Stimulated activated CD8-positive, alpha-beta memory T cell treated with anti-CD3 and anti-CD28 coated beads, Interleukin-15, amount 100 ng/mL, for 48 hours (primary cell): ENCODE measurements around the gene SLC8B1.
"Not testable (repeated sequence)": the region's sequence is repeated elsewhere in the genome, so short reads cannot be mapped to it uniquely, and the experiment has no call there.

Source experiments
- DNase-seq, 2 donors: peaks; one replicate each; pipeline ENCODE4 v3.0.0-alpha.2; 2020; ENCODE audit warnings: low read depth in 2 of 2

SLC8B1 gene

DNA sequence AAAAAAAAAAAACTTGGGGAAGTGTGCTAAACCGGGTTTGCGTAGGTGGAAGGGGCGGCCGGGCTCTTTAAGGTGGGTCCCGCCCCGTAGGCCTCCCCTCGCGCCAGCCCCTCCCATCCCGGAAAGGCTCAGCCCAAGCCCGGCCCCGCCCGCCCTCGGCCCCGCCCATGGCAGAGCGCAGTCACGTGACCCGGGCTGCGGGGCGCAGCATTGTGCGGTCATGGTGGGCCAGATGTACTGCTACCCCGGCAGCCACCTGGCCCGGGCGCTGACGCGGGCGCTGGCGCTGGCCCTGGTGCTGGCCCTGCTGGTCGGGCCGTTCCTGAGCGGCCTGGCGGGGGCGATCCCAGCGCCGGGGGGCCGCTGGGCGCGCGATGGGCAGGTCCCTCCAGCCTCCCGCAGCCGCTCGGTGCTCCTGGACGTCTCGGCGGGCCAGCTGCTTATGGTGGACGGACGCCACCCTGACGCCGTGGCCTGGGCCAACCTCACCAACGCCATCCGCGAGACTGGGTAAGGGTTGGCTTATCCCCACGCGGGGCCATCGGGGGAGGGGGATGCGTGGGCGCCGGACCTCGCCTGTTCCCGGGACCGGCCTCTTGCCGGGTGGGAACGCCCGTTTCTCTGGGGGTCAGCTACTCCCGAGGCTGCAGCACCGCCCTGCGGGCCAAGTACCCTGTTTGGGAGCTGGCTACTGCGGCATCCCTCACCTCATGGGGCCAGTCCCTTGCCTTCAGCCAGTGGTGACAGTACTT is 23.6 kb upstream of the SLC8B1 start, which contains the start of gene PLBD2:
PLBD2 (plus strand) TSS at position 207 of the 752 bp plus-strand sequence; CDS start at position 221, 14 bp downstream.
- peak; percentile 89 to 90 for DNase-seq

DNA sequence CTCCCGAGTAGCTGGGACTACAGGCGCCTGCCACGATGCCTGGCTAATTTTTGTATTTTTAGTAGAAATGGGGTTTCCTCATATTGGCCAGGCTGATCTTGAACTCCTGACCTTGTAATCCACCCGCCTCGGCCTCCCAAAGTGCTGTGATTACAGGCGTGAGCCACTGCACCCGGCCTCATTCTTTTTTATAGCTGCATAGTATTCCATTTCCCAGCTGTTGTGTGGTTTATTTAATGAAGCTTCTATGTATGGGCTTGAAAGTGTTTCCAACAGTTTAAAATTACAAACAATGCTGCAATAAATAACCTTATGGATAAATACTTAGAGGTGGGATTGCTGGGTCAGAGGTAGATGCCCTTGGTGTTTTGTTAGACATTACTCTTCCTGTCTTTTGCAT is 19.3 kb upstream of the SLC8B1 start:
- not testable (repeated sequence) for DNase-seq

DNA sequence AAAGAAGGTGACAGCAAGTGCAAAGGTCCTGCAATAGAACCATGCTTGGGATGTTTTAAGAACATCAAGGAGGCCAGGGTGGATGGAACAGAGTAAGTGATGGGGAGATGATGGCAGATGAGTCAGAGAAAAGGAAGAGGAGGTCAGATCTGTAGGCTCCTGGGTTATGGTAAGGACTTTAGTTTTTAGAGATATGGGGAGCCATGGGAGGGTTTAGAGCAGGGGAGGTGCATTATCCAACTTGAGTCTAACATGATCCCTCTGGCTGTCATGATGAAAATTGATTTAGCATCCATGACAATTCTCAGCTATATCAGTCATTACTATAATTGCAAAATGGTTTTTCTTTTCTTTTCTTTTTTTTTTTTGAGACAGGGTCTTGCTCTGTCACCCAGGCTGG is 16.2 kb upstream of the SLC8B1 start:
- DNase-seq = no peak

DNA sequence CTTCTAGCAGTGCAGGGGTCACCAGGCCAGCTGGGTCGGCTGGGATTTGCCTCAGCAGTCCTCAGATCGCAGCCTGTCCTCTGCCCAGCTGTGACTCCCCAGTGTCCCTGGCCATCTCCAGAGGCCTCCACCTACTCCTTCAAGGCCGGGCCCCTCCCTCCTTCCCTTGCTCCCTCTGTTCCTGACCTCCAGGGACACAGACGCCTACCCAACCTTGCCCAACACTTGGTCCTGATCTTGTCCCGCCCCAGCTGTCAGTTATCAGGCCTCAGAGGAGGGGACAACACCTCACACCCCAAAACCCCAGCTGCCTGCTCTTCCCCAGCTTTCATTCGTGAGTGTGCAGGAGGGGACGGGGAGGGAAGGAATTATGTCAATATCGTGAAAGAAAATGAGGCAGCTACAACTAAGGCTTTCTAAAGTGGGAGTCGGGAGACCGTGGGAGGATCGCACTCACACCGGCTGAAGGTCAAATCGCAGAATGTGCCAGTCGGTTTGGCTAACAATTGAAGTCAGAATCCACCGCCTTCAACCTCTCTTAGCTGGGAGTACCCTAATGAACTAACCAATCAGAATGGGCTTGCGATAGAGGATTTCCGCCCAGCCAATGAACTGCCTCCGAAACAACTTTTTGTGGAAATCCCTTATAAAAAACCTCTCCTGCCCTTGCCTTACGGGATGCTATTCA is 14.1 kb upstream of the SLC8B1 start:
- DNase-seq = no peak

DNA sequence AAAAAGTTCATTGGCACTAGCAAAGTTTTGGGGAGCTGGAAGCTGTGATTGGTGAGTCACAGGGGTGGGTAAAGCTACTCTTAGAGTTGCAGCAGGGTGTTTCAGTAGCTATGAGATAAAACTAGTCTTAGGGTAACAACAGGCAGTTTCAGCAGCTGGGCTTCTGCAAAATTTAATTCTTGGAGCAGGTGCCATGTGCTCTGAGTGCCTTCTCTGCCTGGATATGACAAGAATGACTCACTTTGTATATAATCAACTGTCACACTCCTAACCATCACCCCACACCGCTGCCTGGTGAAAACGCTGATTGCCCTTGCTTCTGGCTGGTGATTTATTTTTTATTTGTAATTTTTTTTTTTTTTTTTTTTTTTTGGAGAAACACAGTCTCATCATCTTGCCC is 13.0 kb upstream of the SLC8B1 start:
- no peak for DNase-seq

DNA sequence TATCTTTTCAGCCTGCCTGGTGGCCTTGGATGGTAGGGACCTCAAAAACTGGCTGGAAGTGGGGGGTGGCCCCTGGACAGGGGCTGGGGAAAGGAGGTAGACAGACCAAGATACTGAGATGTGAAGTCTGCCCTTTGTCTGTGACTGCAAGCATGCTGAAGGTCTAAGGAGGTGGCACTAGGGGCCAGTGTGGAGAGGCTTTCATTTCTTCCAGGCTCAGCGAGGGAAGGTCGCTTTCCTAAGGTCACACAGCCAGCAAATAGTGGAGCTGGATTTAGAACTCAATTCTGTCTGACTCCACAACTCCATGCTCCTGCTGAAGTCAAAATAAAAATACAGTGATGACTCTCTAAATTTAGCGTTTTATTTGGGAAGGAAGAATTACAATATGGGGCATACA is 12.2 kb upstream of the SLC8B1 start:
- no peak for DNase-seq

DNA sequence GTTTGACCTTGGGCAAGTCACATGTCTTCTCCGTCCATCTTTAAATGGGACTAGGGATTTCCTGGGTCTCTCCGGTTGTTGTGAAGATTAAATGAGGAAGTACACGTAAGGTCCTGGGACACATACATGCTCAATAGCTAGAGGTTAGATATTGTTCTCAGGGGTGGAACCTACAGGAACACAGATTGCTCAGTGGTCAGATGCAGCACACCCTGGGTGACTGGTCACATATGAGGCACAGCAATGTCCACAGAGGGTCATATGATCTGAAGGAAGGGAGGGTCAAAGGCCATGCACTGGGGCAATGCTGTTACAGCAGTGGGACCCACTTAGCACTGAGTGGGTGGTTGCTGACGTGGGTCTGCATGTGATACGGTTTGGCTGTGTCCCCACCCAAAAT is 11.4 kb upstream of the SLC8B1 start:
- DNase-seq = no peak

DNA sequence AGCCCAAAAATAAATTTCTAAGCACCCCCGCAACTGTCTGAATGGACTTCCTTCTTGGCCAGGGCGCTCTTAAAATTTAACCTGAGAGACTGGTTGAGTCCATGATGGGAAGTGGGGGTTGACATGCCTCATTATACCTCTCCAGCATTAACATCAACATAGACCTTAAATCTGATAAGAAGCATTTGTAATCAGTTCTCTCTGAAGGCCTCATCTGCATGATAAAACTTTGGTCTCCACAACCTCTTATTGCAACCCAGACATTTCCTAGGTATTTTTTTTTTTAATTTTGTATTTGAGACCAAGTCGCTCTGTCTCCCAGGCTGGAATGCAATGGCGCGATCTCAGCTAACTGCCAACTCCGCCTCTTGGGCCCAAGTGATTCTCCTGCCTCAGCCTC is 10.4 kb upstream of the SLC8B1 start:
- no peak for DNase-seq

DNA sequence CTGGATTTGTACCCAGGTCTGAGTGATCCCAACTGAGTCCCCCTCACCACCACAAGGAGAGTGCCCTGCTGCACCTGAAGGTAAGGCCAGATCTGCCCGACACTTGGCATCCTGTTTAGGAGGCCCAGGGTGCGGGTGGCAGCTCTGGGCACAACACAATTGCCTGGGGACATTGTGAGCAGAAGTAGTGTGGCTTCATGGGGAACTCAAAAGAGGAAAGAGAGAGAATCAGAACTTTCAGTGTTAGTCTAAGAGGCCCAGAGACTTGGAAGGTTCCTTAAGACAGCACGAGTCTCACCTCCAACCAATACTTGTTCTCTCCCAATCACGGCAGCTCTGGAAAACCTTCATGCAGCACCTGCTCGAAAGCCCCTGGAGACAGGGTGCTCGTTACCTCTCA is 6.6 kb upstream of the SLC8B1 start:
- no peak for DNase-seq

DNA sequence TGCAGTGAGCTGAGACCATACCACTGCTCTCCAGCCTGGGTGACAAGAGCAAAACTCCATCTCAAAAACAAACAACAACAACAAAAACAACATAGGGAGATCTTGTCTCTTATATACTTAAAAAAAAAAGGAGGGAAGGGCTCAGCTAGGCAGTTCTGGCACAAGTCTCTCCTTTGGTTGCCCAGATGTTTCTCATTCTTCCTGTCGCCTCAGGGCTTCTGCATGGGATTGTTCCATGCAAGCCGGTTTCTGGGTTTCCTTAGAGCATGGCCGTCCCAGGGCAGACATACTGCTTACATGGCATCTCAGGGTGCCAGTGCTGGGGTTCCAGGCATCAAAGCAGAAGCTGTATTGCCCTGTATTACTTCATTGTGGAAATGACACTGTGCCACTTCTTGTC is 5.2 kb upstream of the SLC8B1 start:
- DNase-seq = no peak

DNA sequence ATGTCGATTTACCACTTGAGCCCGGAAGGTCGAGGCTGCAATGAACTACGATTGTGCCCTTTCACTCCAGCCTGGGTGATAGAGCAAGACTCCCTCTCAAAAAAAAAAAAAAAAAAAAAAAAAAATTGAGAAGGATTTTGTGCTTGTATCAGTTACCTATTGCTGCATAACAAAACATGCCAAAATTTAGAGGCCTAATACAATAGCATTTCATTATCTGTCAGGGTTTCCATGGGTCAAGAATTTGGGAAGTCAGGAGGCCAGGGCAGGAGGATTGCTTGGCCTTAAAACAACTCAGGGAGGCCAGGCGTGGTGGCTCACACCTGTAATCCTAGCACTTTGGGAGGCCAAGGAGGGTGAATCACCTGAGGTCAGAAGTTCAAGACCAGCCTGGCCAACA is 4.6 kb upstream of the SLC8B1 start:
- no peak for DNase-seq

DNA sequence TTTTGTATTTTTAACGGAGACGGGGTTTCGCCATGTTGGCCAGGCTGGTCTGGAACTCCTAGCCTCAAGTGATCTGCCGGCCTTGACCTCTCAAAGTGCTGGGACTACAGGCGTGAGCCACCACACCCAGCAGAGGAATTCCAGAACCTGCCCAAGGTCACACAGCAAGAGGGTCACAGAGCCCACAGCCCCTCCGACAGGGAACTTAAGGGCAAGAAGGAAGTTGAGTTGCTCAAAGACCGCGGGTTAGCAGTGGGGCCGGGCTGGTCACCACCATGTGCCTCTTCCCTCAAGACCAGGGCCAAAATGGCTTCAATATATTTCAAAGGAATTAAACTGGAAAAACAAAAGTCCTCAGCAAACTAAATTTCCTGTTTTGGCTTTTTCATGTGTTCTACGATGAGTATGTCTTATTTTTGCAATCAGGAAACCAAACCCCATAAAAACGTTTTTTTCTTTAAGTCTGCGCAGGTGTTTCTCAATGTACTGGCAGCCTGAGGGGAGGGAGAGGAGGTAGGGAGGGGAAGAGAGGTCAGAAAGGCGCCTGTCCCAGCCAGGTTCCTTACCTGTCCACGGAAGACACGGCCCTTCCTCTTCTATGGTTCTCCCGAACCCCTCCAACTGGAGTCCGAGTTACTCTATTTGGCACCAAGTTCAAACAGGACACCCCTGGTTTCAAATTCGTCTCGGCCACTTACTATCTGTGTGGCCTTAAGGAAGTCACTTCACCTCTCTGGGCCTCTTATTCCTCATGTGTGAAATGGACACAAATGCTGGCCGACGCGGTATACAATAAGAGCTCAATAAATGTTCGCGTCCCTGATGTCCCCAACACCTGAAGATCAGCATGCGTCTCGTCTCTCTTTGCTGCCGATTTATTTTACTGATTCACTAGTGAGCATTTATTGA is 778 bp downstream of the SLC8B1 start:
- no peak for DNase-seq

DNA sequence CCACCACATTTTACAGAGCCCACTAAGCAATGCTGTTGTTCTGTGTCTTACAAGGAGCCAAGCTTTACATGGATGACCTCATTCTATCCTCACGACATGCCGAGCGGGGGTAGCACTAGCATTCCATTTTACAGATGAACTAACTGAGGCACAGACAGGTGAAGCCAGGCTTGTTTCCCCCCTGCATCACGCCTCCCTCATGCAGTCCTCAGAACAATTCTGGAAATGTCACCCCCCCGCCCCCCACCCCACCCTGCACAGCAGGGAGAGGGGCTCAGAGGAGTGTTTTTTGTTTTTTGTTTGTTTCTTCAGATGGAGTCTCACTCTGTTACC is 1.5 kb downstream of the SLC8B1 start:
- no peak for DNase-seq

DNA sequence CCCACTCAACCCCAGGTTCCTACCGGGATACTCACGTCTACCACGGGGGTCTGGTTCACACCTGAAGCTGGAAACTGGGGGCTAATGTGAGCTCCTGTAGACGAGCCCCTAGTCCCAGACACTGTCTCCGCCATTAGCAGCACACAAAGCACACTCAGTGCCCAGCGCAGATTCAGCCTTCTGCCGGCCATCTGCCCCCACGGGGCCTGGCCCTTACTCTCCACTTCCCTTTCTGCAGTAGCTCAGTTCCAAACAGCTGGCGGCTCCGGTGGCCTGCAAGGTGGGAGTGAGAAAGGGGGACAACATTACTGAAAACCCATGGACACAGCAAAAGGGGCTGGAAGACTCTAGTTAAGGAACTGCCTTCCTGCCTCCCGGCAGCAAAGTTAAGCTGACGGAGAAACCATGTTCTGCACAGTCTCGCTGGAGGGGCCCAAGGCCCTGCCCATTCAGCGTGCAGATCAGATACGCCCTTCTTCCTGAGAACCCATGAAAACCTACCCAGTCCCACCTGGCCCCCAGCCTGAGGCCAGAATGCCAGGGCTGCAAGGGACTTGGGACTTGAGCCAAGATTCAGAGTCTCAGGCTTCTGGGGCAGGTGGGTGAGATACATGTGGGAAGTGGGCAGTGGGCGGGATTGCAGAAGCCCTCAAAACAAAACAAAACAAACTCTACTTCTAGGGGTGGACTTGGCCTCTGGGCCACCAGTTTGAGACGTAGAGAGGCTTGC is 2.1 kb downstream of the SLC8B1 start:
- DNase-seq = no peak

DNA sequence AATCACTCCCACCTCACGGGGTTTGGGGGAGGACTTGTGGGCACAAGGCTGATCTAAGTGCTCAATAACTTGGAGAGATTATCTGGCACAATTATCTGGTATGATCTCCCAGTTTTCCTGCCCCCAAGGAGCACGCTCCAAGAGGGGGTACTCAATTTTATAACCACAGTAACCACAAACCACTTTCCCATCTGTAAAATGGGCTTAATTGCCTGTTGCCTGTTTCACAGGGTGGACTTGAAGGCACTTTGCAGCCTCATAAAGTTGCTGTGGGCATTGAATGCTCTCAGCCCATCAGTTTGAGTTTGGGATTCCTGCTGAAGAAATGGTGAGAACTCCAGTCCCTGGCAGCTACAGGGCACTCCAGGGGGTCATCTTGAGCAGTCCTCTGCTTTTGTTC is 4.4 kb downstream of the SLC8B1 start:
- DNase-seq = no peak

DNA sequence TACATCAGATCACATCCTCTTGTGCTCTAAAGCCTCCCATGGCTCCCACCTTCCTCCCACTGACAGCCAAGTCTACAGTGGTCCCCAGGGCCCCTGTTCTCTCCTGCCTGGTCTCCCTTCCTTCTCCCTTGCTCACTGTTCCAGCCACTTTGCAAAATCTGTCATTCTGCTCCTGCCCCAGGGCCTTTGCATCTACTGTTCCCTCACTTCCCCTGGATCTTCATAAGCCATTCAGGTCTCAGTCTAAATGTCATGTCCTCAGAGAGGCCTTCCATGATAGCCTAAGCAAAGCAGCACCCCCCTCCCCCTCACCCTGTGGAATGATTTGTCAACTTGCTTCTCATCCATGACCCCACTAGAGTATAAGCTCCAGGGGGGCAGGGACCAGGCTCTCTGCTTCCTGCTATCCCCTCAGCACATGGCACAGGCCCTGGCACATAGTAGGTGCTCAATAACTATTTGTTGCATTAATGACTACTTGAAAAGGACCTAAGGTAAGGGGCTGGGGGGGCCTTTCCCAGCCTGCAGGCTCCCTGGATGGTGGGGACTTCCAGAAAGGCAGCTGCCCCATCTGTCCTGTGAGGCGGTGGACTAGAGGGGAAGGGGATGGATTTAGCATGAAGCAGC is 5.0 kb downstream of the SLC8B1 start:
- DNase-seq = no peak

DNA sequence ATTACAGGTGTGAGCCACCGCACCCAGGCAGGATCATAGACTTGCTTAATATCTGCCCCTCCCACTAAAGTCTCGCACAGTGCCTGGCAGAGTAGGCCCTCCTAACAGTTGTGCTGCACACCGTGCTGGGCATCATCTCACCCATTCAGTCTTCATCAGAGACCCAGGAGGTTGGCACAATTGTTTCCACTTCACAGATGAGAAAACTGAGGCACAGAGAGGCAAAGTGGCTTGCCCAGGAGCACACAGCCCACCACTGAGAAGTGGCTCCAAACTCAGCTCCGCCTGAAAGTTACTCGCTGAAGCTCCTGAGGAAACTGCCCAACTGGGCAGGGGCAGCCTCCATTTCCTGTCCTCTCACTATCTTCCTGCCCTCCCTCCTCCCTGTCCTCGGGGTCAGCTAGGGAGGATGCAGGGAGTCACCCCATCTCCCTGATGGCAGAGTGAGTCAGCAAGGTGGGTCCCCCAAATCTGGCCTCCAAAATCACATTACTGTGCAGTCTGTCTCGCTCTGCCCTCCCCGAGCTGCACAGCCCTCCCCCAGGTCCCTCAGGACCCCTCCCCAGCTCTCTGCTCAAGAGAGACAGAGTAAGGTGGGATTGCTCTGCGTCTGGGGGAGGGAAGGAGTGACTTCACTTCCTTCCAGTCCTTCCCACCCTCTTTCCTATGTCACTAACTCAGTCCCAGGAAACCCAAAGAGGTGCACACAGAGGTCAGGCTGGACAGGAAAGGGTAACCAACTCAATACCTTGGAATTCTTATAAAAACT is 5.7 kb downstream of the SLC8B1 start:
- no peak for DNase-seq

DNA sequence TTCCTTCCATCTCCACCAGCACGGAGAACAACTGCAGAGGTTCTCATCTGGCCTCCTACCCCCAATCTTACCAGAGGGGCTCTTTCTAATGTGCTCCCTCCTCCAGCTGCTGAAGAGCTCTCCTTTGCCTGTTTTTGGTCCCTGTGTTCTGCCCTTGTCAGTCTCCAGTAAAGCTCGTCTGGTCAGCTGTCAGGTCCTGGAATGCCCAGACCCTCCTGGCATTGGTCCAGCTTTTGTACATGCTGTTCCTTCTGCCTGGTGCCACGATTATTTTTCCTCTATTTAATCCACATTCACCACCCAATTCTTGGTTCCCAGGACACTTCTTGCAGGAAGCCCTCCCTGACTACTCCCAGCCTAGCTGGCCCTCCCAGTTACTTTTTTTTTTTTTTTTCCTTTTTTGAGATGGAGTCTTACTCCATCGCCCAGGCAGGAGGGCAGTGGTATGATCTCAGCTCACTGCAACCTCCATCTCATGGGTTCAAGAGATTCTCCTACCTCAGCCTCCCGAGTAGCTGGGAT is 6.5 kb downstream of the SLC8B1 start:
- DNase-seq = no peak

DNA sequence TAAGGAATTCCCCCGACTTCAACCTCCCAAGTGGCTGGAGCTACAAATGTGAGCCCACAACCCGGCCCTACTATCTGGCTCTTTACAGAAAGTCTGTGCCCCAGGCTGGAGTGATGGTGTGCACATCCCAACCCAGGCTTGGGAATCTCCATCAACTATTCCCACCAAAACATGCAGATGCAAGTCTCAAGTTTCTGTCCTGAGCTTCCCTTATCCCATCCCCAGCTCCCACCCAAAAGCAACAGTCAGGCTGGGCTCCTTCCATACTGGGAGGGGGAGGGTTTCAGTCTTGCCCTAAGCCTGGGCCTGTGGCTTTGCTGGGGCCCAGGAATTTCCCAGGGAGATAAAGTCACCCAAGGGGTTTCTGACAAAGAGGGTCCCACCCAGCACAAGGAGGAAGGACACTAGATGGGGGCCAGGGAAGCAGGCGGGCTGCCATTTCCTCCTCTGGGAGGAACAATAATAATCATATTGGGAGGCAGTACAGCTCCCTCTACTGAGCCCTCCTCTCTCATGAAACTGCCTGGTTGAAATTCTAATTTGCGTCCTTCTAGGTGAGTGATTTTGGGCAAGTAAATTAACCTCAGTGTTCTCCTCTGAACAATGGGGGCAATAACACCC is 8.0 kb downstream of the SLC8B1 start:
- DNase-seq = no peak

DNA sequence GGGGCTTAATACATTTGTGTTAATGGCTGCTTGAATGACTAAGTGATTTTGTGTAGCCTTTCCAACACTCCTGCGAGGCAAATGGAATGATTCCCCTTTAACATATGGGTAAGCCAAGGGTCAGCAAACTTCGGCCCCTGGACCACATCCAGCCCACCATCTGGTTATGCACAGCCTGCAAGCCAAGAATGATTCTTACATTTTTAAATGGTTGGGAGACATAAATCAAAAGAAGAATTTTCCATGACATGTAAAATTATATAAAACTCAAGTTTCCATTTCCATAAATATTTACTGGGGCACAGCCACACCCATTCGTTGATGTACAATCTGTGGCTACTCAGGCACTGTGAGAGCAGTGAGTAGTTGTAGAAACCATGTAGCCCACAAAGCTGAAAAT is 9.0 kb downstream of the SLC8B1 start:
- no peak for DNase-seq
